Measurements from ENCODE around the gene ZNF644. TPM values are rescaled to one million over a fixed set of nuclear protein-coding genes. Genes with fewer than 3 reads are reported as not detected.
"Not testable (repeated sequence)": the region's sequence is repeated elsewhere in the genome, so short reads cannot be mapped to it uniquely, and the experiment has no call there.

ZNF644 gene
- total RNA-seq, 1 donor from 2014 or later, result 39.2 TPM

GRCh38 chr1:90986953-90987352, 34.9 kb downstream of the ZNF644 start:
- no peak for DNase-seq (ENCODE audit: low spot score)

GRCh38 chr1:90977522-90977921, 44.3 kb downstream of the ZNF644 start:
- no peak for DNase-seq (ENCODE audit: low spot score)

GRCh38 chr1:90973897-90974798, 47.7 kb downstream of the ZNF644 start:
- no peak for DNase-seq (ENCODE audit: low spot score)

GRCh38 chr1:90970208-90970607, 51.6 kb downstream of the ZNF644 start:
- no peak for DNase-seq (ENCODE audit: low spot score)

- no peak for DNase-seq (ENCODE audit: low spot score)
Observed at GRCh38 chr1:90969241-90969640, 52.6 kb downstream of the ZNF644 start.

- no peak for DNase-seq (ENCODE audit: low spot score)
Observed at GRCh38 chr1:90964444-90965035, 57.3 kb downstream of the ZNF644 start.

GRCh38 chr1:90963651-90964050, 58.2 kb downstream of the ZNF644 start:
- no peak for DNase-seq (ENCODE audit: low spot score)

- no peak for DNase-seq (ENCODE audit: low spot score)
Observed at GRCh38 chr1:90963236-90963635, 58.6 kb downstream of the ZNF644 start.

- no peak for DNase-seq (ENCODE audit: low spot score)
Observed at GRCh38 chr1:90959352-90960206, 62.3 kb downstream of the ZNF644 start.

GRCh38 chr1:90957497-90957896, 64.3 kb downstream of the ZNF644 start:
- no peak for DNase-seq (ENCODE audit: low spot score)

- no peak for DNase-seq (ENCODE audit: low spot score)
Observed at GRCh38 chr1:90955769-90956168, 66.1 kb downstream of the ZNF644 start.

GRCh38 chr1:90952906-90953305, 68.9 kb downstream of the ZNF644 start:
- DNase-seq (ENCODE audit: low spot score), result no peak

- no peak for DNase-seq (ENCODE audit: low spot score)
Observed at GRCh38 chr1:90951009-90951408, 70.8 kb downstream of the ZNF644 start.

- DNase-seq (ENCODE audit: low spot score), result no peak
Observed at GRCh38 chr1:90948301-90948700, 73.5 kb downstream of the ZNF644 start.

GRCh38 chr1:90946630-90947029, 75.2 kb downstream of the ZNF644 start:
- DNase-seq (ENCODE audit: low spot score), result no peak

- DNase-seq (ENCODE audit: low spot score), result no peak
Observed at GRCh38 chr1:90945287-90945686, 76.5 kb downstream of the ZNF644 start.

- DNase-seq (ENCODE audit: low spot score), result no peak
Observed at GRCh38 chr1:90943966-90944365, 77.9 kb downstream of the ZNF644 start.

- DNase-seq (ENCODE audit: low spot score), result no peak
Observed at GRCh38 chr1:90940746-90941145, 81.1 kb downstream of the ZNF644 start.

GRCh38 chr1:90936731-90937130, 85.1 kb downstream of the ZNF644 start:
- DNase-seq (ENCODE audit: low spot score), result no peak

GRCh38 chr1:90936061-90936460, 85.8 kb downstream of the ZNF644 start:
- no peak for DNase-seq (ENCODE audit: low spot score)

GRCh38 chr1:90928231-90928630, 93.6 kb downstream of the ZNF644 start:
- DNase-seq (ENCODE audit: low spot score), result not testable (repeated sequence)

GRCh38 chr1:90927674-90928073, 94.2 kb downstream of the ZNF644 start:
- DNase-seq (ENCODE audit: low spot score), result not testable (repeated sequence)

Data from mucosa of gallbladder (tissue), 1 donor.